Nephron (organoid): ENCODE results near the gene KCNQ1OT1.

Experiments used
- H3K27ac Mint-ChIP-seq, 3 experiments: 2 replicates each; pipeline ENCODE4 v1.8.0; 2020; ENCODE audit warnings: mixed read lengths in 3 of 3, mild to moderate bottlenecking in 2 of 3, moderate library complexity in 1 of 3
- H3K27me3 Mint-ChIP-seq: 2 replicates; pipeline ENCODE4 v1.8.0; 2021; ENCODE audit warnings: low read depth, mild to moderate bottlenecking, moderate library complexity, mixed read lengths
- H3K36me3 Mint-ChIP-seq: 2 replicates; pipeline ENCODE4 v1.8.0; 2020; ENCODE audit warnings: low read depth, mixed read lengths
- H3K4me1 Mint-ChIP-seq: 2 replicates; pipeline ENCODE4 v1.8.0; 2020; ENCODE audit warnings: mixed read lengths
- H3K4me3 Mint-ChIP-seq, 3 experiments: 2 replicates each; pipeline ENCODE4 v1.8.0; 2020; ENCODE audit warnings: mild to moderate bottlenecking in 3 of 3, mixed read lengths in 3 of 3, moderate library complexity in 2 of 3
- H3K9me3 Mint-ChIP-seq: 2 replicates; pipeline ENCODE4 v1.8.0; 2020; ENCODE audit warnings: mixed read lengths
- CTCF ChIP-seq, 3 experiments: fragments of 200-600 bp; sonication (generic); IDR thresholded peaks; one replicate each; pipeline ENCODE4 v1.5.0; 2021; ENCODE audit warnings: antibody characterized with exemption in 3 of 3; ENCODE audit not compliant: unreplicated experiment in 3 of 3

Gene KCNQ1OT1

GRCh38 chr11:2714871-2715270 is 15.1 kb upstream of the KCNQ1OT1 start:
- peaks cover 69% of the 10 kb centered on the region for H3K4me1 Mint-ChIP-seq
- peak overlapping the region; percentile 20 to 96 (median 95) for H3K27ac Mint-ChIP-seq
- no peak overlapping the region for H3K4me3 Mint-ChIP-seq
- peaks cover 4% of the 10 kb centered on the region for H3K9me3 Mint-ChIP-seq
- H3K27me3 Mint-ChIP-seq, result peaks cover 3% of the 10 kb centered on the region
- TF ChIP-seq CTCF (IDR thresholded peaks at IDR 0.05; ENCODE audit: unreplicated experiment in 3 of 3), result no peak
- no peaks in the 10 kb centered on the region for H3K36me3 Mint-ChIP-seq

DNA sequence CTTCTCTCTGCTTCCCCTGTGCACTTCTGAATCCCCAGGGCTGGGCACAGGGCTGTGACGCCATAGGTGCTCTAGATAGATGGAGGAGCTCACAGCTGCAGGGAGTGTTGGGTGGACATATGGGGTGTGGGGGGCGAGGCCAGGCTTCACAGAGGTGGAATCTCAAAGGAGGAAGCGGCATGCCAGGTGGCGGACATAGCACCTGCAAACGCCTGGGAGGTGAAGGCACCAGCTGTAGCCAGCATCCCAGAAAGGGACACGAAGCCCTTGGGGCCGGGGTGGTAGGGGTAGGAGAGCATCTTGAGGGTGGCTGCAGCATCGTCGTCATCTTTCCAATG is 14.6 kb upstream of the KCNQ1OT1 start:
- no peaks in the 10 kb centered on the region for H3K36me3 Mint-ChIP-seq
- H3K9me3 Mint-ChIP-seq, result peaks cover 7% of the 10 kb centered on the region
- no peak for TF ChIP-seq CTCF (IDR thresholded peaks at IDR 0.05; ENCODE audit: unreplicated experiment in 3 of 3)
- no peak overlapping the region for H3K4me3 Mint-ChIP-seq
- peak overlapping the region; percentile 20 to 96 (median 95) for H3K27ac Mint-ChIP-seq
- H3K4me1 Mint-ChIP-seq, result peaks cover 69% of the 10 kb centered on the region
- H3K27me3 Mint-ChIP-seq, result peaks cover 3% of the 10 kb centered on the region

DNA sequence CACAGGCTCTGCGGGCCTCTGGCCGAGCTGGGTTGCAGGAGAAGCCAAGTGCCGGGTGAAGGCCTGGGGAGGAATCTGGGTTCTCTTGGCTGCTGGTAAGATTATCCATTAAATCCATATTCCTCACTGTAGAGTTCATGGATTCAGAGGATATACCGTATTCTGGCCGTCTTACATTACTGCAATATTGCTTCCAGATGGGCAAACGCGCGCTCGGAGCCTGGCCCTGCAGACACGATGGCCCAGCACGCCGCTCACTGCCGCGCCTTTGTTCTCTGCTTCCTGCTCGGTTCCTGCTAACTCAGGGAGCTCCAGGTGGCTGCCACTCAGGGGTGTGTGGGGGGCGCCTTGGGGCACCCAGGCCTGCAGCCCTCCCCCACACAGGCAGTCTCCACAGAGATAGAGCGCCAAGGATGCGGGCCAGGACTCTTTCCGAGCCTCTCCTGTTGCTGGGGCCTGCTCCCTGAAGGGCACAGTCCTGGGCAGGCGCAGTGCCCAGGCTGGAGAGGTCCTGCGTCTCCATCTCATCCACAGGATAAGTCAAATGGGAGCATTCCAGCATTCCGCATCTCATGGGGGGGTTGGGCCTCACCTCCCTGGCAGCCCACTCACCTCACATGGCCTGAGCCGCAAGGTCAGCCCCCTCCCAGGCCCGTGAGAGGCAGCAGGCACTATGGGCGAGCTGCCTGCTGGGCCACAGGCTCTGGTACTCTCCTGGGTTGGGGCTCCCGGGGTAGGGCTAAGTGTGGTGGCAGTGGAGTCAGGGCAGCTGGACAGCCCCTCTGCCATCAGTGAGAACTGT is 14.1 kb upstream of the KCNQ1OT1 start:
- peaks cover 7% of the 10 kb centered on the region for H3K9me3 Mint-ChIP-seq
- no peaks in the 10 kb centered on the region for H3K36me3 Mint-ChIP-seq
- H3K4me3 Mint-ChIP-seq, result peak overlapping the region in 1 of 3 experiments; percentile 17
- peaks cover 69% of the 10 kb centered on the region for H3K4me1 Mint-ChIP-seq
- no peak for TF ChIP-seq CTCF (IDR thresholded peaks at IDR 0.05; ENCODE audit: unreplicated experiment in 3 of 3)
- H3K27ac Mint-ChIP-seq, result peak overlapping the region; percentile 89 to 96 (median 95)
- peaks cover 3% of the 10 kb centered on the region for H3K27me3 Mint-ChIP-seq

- H3K36me3 Mint-ChIP-seq, result no peaks in the 10 kb centered on the region
- no peak for TF ChIP-seq CTCF (IDR thresholded peaks at IDR 0.05; ENCODE audit: unreplicated experiment in 3 of 3)
- H3K27ac Mint-ChIP-seq, result peak overlapping the region; percentile 89 to 96 (median 95)
- peaks cover 3% of the 10 kb centered on the region for H3K27me3 Mint-ChIP-seq
- peaks cover 70% of the 10 kb centered on the region for H3K4me1 Mint-ChIP-seq
- peak overlapping the region in 2 of 3 experiments; percentile 13 to 17 for H3K4me3 Mint-ChIP-seq
- peaks cover 7% of the 10 kb centered on the region for H3K9me3 Mint-ChIP-seq
These were observed 13.3 kb upstream of the KCNQ1OT1 start for GRCh38 chr11:2713094-2713493.

GRCh38 chr11:2711161-2711560 is 11.4 kb upstream of the KCNQ1OT1 start:
- Mint-ChIP-seq H3K9me3 (peaks cover 7% of the 10 kb centered on the region), H3K36me3 (no peaks in the 10 kb centered on the region)

More at GRCh38 chr11:2711161-2711560, 11.4 kb upstream of the KCNQ1OT1 start:
- peaks cover 3% of the 10 kb centered on the region for H3K27me3 Mint-ChIP-seq
- H3K27ac Mint-ChIP-seq, result peak overlapping the region in 2 of 3 experiments; percentile 37 to 44
- H3K4me3 Mint-ChIP-seq, result no peak overlapping the region
- TF ChIP-seq CTCF (IDR thresholded peaks at IDR 0.05; ENCODE audit: unreplicated experiment in 3 of 3), result no peak
- peaks cover 76% of the 10 kb centered on the region for H3K4me1 Mint-ChIP-seq
